K562 (cell line): Measurements from ENCODE around the gene GCC1. TPM values are rescaled to one million over a fixed set of nuclear protein-coding genes. Genes with fewer than 3 reads are reported as not detected.

Experiments used
- BCL6 ChIP-seq: fragments of 250-450 bp; sonication (Bioruptor Pico); IDR thresholded peaks from 2 replicates; pipeline ENCODE4 v1.4.0; 2020
- DIDO1 ChIP-seq: fragments of 450-650 bp; IDR thresholded peaks from 2 replicates; pipeline ENCODE4 v1.6.1; 2016; ENCODE audit warnings: low read depth, missing biosample characterization, missing genetic modification characterization
- MXI1 ChIP-seq: IDR thresholded peaks from 2 replicates; pipeline ENCODE4 v1.6.1; 2011; ENCODE audit warnings: low read depth, mild to moderate bottlenecking, improper control_type of control experiment, low read length
- NCOA1 ChIP-seq: fragments of 450-650 bp; IDR thresholded peaks from 2 replicates; pipeline ENCODE4 v1.6.1; 2016; ENCODE audit warnings: low read depth
- PHF20 ChIP-seq: fragments of 450-650 bp; IDR thresholded peaks from 2 replicates; pipeline ENCODE4 v1.6.1; 2018; ENCODE audit not compliant: partially characterized antibody
- POLR2A ChIP-seq: fragments of 450-650 bp; conservative IDR thresholded peaks from 2 replicates; pipeline ENCODE4 v1.6.1; 2016
- POLR2AphosphoS5 ChIP-seq: IDR thresholded peaks from 2 replicates; pipeline ENCODE4 v1.6.1; 2011; ENCODE audit warnings: mild to moderate bottlenecking, low read depth, low read length, moderate library complexity; ENCODE audit not compliant: control insufficient read depth, insufficient read depth
- RBBP5 ChIP-seq: fragments of 200-600 bp; sonication (generic); IDR thresholded peaks from 2 replicates; pipeline ENCODE4 v1.6.1; 2012; ENCODE audit warnings: borderline replicate concordance, mild to moderate bottlenecking, low read length, control low read depth, inconsistent platforms; ENCODE audit not compliant: insufficient read depth, poor library complexity, severe bottlenecking
- ZFP30 ChIP-seq: fragments of 250-450 bp; sonication (Bioruptor Pico); IDR thresholded peaks from 2 replicates; pipeline ENCODE4 v1.8.0; 2022; ENCODE audit warnings: moderate library complexity, mild to moderate bottlenecking, inconsistent platforms, borderline replicate concordance
- ZNF12 ChIP-seq: sonication (generic); formaldehyde crosslinking; IDR thresholded peaks from 2 replicates; pipeline ENCODE4 v1.4.0; 2020; ENCODE audit warnings: mild to moderate bottlenecking, missing genetic modification reagents
- polyA plus RNA-seq, 8 experiments: library from polyadenylated mRNA; depleted of rRNA in 4 of 8; stranded (reverse) in 5 of 8; unstranded in 3 of 8; fragments of >200 nt; fragmentation: Nextera tagmentation in 2 of 8; fragmentation: Illumina TruSeq in 1 of 8; extraction: Ambion mirVana in 2 of 8; extraction: Trizol in 1 of 8; gene quantifications; 2 replicates each; pipeline versions ENCODE4 v1.2.1 to v1.2.3, GENCODE V29; 2011 to 2014; ENCODE audit warnings: inconsistent platforms in 1 of 8, missing spikeins in 1 of 8
- total RNA-seq, 7 experiments: library from RNA; depleted of rRNA in 6 of 7; stranded (reverse); fragments of >200 nt in 6 of 7; fragmentation: Illumina TruSeq in 2 of 7; extraction: Trizol in 2 of 7; gene quantifications; 2 replicates each; pipeline versions ENCODE4 v1.2.1 to v1.2.3, GENCODE V29; 2011 to 2021; ENCODE audit warnings: low replicate concordance in 1 of 7
- TF ChIP-seq, protein P1 (sequence below): fragments of 450-650 bp; IDR thresholded peaks from 2 replicates; pipeline ENCODE4 v1.6.1; 2016; ENCODE audit warnings: low read depth
- TF ChIP-seq, protein P2 (sequence below), 2 experiments: fragments of 450-650 bp; IDR thresholded peaks; 2 replicates each; pipeline ENCODE4 v1.6.1; 2016
- TF ChIP-seq, protein P3 (sequence below): fragments of 450-650 bp; IDR thresholded peaks from one replicate; pipeline ENCODE4 v1.6.1; 2018; ENCODE audit warnings: mild to moderate bottlenecking, moderate library complexity; ENCODE audit not compliant: partially characterized antibody
- TF ChIP-seq, protein P4 (sequence below): fragments of 250-450 bp; sonication (Bioruptor Pico); IDR thresholded peaks from 2 replicates; pipeline ENCODE4 v1.9.0; 2021; ENCODE audit warnings: mild to moderate bottlenecking, inconsistent platforms

The GCC1 gene
- total and polyA plus RNA-seq, 9 of the 15 experiments (the other 6 are each of a cell fraction or from before 2014, with no cell fraction given) = 1.9 to 19.8 (median 10.9) TPM

DNA sequence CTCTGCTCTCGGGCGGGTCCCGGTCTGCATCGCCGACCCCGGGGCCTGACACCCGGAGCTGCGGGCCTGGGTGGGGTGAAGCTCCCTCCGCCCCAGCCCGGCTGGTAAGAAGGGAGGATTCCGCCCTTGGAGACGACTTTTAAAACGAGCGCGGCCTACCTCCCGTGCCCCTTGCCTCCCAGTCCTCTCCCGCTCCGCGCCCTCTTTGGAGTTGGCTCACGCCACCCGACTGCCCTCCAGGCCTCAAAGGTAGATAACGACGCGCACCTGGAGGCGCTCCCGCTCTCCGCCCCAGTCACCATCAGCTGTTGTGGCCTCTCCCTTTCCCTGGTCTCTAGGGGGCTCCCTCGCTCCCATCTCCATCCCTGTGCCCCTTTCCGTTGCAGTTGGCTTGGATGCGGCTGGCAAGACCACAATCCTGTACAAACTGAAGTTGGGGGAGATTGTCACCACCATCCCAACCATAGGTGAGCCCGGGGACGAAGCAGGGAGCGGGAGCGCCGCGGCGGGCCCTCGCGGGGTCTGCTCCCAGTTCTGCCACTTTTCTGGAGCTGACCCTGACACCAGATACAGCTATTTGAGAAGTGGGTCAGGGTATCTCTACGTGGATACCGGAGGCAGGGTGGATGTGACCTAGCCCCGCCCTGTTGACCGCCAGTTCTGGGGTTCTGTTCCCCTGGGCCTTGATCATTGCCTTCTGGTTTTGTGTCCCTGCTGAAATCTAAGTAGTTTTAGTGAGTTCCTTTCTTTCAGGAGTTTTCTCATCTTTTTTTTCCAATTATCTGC lies 3.5 kb upstream of the GCC1 start (continued):
- TF ChIP-seq, protein P1, sequence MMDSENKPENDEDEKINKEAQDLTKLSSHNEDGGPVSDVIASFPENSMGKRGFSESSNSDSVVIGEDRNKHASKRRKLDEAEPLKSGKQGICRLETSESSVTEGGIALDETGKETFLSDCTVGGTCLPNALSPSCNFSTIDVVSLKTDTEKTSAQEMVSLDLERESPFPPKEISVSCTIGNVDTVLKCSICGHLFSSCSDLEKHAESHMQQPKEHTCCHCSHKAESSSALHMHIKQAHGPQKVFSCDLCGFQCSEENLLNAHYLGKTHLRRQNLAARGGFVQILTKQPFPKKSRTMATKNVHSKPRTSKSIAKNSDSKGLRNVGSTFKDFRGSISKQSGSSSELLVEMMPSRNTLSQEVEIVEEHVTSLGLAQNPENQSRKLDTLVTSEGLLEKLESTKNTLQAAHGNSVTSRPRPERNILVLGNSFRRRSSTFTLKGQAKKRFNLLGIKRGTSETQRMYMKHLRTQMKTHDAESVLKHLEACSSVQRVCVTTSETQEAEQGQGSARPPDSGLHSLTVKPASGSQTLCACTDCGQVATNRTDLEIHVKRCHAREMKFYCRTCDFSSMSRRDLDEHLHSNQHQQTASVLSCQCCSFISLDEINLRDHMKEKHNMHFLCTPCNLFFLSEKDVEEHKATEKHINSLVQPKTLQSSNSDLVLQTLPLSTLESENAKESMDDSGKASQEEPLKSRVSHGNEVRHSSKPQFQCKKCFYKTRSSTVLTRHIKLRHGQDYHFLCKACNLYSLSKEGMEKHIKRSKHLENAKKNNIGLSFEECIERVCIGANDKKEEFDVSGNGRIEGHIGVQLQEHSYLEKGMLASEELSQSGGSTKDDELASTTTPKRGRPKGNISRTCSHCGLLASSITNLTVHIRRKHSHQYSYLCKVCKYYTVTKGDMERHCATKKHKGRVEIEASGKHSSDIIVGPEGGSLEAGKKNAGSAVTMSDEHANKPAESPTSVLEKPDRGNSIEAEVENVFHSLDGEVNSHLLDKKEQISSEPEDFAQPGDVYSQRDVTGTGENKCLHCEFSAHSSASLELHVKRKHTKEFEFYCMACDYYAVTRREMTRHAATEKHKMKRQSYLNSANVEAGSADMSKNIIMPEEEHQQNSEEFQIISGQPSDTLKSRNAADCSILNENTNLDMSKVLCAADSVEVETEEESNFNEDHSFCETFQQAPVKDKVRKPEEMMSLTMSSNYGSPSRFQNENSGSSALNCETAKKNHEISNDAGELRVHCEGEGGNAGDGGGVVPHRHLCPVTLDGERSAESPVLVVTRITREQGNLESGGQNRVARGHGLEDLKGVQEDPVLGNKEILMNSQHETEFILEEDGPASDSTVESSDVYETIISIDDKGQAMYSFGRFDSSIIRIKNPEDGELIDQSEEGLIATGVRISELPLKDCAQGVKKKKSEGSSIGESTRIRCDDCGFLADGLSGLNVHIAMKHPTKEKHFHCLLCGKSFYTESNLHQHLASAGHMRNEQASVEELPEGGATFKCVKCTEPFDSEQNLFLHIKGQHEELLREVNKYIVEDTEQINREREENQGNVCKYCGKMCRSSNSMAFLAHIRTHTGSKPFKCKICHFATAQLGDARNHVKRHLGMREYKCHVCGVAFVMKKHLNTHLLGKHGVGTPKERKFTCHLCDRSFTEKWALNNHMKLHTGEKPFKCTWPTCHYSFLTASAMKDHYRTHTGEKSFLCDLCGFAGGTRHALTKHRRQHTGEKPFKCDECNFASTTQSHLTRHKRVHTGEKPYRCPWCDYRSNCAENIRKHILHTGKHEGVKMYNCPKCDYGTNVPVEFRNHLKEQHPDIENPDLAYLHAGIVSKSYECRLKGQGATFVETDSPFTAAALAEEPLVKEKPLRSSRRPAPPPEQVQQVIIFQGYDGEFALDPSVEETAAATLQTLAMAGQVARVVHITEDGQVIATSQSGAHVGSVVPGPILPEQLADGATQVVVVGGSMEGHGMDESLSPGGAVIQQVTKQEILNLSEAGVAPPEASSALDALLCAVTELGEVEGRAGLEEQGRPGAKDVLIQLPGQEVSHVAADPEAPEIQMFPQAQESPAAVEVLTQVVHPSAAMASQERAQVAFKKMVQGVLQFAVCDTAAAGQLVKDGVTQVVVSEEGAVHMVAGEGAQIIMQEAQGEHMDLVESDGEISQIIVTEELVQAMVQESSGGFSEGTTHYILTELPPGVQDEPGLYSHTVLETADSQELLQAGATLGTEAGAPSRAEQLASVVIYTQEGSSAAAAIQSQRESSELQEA = no peak
- TF ChIP-seq POLR2AphosphoS5 (no peak), RBBP5 (no peak), ZNF12 (CRISPR knock-in tag) (no peak), ZFP30 (CRISPR knock-in tag) (no peak), DIDO1 (tag) (no peak), PHF20 (peak; percentile 38), NCOA1 (no peak), MXI1 (no peak), POLR2A (no peak; the same call in 1 of the 2 replicates), BCL6 (CRISPR knock-in tag) (no peak)
- TF ChIP-seq, protein P2, sequence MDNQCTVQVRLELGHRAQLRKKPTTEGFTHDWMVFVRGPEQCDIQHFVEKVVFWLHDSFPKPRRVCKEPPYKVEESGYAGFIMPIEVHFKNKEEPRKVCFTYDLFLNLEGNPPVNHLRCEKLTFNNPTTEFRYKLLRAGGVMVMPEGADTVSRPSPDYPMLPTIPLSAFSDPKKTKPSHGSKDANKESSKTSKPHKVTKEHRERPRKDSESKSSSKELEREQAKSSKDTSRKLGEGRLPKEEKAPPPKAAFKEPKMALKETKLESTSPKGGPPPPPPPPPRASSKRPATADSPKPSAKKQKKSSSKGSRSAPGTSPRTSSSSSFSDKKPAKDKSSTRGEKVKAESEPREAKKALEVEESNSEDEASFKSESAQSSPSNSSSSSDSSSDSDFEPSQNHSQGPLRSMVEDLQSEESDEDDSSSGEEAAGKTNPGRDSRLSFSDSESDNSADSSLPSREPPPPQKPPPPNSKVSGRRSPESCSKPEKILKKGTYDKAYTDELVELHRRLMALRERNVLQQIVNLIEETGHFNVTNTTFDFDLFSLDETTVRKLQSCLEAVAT (IDR thresholded peaks at IDR 0.05) = no peak
- TF ChIP-seq, protein P3, sequence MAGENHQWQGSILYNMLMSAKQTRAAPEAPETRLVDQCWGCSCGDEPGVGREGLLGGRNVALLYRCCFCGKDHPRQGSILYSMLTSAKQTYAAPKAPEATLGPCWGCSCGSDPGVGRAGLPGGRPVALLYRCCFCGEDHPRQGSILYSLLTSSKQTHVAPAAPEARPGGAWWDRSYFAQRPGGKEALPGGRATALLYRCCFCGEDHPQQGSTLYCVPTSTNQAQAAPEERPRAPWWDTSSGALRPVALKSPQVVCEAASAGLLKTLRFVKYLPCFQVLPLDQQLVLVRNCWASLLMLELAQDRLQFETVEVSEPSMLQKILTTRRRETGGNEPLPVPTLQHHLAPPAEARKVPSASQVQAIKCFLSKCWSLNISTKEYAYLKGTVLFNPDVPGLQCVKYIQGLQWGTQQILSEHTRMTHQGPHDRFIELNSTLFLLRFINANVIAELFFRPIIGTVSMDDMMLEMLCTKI = no peak
- TF ChIP-seq, protein P4, sequence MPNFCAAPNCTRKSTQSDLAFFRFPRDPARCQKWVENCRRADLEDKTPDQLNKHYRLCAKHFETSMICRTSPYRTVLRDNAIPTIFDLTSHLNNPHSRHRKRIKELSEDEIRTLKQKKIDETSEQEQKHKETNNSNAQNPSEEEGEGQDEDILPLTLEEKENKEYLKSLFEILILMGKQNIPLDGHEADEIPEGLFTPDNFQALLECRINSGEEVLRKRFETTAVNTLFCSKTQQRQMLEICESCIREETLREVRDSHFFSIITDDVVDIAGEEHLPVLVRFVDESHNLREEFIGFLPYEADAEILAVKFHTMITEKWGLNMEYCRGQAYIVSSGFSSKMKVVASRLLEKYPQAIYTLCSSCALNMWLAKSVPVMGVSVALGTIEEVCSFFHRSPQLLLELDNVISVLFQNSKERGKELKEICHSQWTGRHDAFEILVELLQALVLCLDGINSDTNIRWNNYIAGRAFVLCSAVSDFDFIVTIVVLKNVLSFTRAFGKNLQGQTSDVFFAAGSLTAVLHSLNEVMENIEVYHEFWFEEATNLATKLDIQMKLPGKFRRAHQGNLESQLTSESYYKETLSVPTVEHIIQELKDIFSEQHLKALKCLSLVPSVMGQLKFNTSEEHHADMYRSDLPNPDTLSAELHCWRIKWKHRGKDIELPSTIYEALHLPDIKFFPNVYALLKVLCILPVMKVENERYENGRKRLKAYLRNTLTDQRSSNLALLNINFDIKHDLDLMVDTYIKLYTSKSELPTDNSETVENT (CRISPR knock-in tag) = no peak
